Measurements from ENCODE around the gene CALU.

CALU gene

DNA sequence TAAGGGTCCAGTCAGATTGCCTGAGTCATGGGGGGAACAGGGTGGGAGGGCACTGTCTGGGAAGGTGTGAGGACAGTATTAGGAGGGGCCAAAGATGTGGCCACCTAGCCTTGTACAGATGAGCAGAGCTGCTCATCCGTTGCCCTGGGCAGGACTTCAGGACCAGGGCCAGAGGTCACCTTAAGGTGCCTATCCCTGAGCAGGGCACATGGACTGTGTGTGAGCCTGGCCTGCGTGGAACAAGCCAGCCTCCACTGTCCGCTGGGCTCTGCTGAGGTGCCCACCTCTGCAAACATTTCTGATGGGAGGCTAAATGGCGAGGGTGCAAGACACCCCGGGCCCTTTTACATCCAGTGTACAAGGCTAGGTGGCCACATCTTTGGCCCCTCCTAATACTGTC is 39.8 kb downstream of the CALU start:
- H3K9ac ChIP-seq (ENCODE audit: low read length in 5 of 5), result no peak overlapping the region
- H3K9me3 ChIP-seq (ENCODE audit: control insufficient read depth in 5 of 5, low read length in 5 of 5), result peaks cover 0 to 7% (median 3%) of the 10 kb centered on the region in 5 donors
- H3K36me3 ChIP-seq (ENCODE audit: control insufficient read depth in 5 of 5, insufficient read depth in 5 of 5, low read length in 5 of 5), result peaks cover 0 to 8% (median 6%) of the 10 kb centered on the region in 5 donors
- no peaks in the 10 kb centered on the region for H3K27me3 ChIP-seq (ENCODE audit: control insufficient read depth in 5 of 5, insufficient read depth in 4 of 5, low read length in 5 of 5)
- H3K27ac ChIP-seq (ENCODE audit: low read depth, low read length), result no peak overlapping the region
- H3K4me3 ChIP-seq (ENCODE audit: low read depth in 1 of 5, low read length in 5 of 5), result no peak overlapping the region
- H3K4me1 ChIP-seq (ENCODE audit: control insufficient read depth in 5 of 5, insufficient read depth in 5 of 5, low read length in 5 of 5), result peaks cover 0 to 18% (median 11%) of the 10 kb centered on the region in 5 donors

GRCh38 chr7:128781126-128781525 is 42.0 kb downstream of the CALU start:
- H3K4me1 ChIP-seq (ENCODE audit: control insufficient read depth in 5 of 5, insufficient read depth in 5 of 5, low read length in 5 of 5), result peaks cover 0 to 11% (median 4%) of the 10 kb centered on the region in 5 donors
- no peak overlapping the region for H3K27ac ChIP-seq (ENCODE audit: low read depth, low read length)
- no peaks in the 10 kb centered on the region for H3K27me3 ChIP-seq (ENCODE audit: control insufficient read depth in 5 of 5, insufficient read depth in 4 of 5, low read length in 5 of 5)
- no peaks in the 10 kb centered on the region for H3K36me3 ChIP-seq (ENCODE audit: control insufficient read depth in 5 of 5, insufficient read depth in 5 of 5, low read length in 5 of 5)
- H3K4me3 ChIP-seq (ENCODE audit: low read depth in 1 of 5, low read length in 5 of 5), result no peak overlapping the region
- peaks cover 0 to 7% (median 3%) of the 10 kb centered on the region in 5 donors for H3K9me3 ChIP-seq (ENCODE audit: control insufficient read depth in 5 of 5, low read length in 5 of 5)
- H3K9ac ChIP-seq (ENCODE audit: low read length in 5 of 5), result no peak overlapping the region

DNA sequence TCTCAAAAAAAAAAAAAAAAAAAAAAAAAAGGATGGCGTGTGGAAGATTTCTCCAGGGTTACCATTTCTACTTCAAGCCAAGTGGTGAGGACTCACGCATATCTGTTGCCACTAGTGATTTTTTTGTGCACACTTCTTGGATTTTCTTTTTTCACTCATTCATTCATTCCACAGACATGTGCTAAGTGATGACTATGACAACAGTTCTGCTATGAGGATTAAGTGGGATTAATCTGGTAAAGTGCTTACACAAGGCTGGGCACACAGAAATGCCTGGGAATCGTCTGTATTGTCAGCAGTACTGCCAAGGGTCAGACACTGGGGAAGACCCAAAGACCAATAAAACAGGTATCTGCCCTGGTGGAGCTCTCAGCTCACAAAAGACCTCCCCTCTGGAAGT is 42.7 kb downstream of the CALU start:
- Histone ChIP-seq H3K27ac (ENCODE audit: low read depth, low read length) (no peak overlapping the region), H3K36me3 (ENCODE audit: control insufficient read depth in 5 of 5, insufficient read depth in 5 of 5, low read length in 5 of 5) (no peaks in the 10 kb centered on the region), H3K4me1 (ENCODE audit: control insufficient read depth in 5 of 5, insufficient read depth in 5 of 5, low read length in 5 of 5) (peaks cover 0 to 11% (median 4%) of the 10 kb centered on the region in 5 donors), H3K9me3 (ENCODE audit: control insufficient read depth in 5 of 5, low read length in 5 of 5) (peaks cover 0 to 7% (median 3%) of the 10 kb centered on the region in 5 donors), H3K27me3 (ENCODE audit: control insufficient read depth in 5 of 5, insufficient read depth in 4 of 5, low read length in 5 of 5) (no peaks in the 10 kb centered on the region), H3K9ac (ENCODE audit: low read length in 5 of 5) (no peak overlapping the region), H3K4me3 (ENCODE audit: low read depth in 1 of 5, low read length in 5 of 5) (no peak overlapping the region)

- H3K27me3 ChIP-seq (ENCODE audit: control insufficient read depth in 5 of 5, insufficient read depth in 4 of 5, low read length in 5 of 5), result no peaks in the 10 kb centered on the region
- H3K27ac ChIP-seq (ENCODE audit: low read depth, low read length), result no peak overlapping the region
- H3K4me3 ChIP-seq (ENCODE audit: low read depth in 1 of 5, low read length in 5 of 5), result no peak overlapping the region
- no peak overlapping the region for H3K9ac ChIP-seq (ENCODE audit: low read length in 5 of 5)
- H3K36me3 ChIP-seq (ENCODE audit: control insufficient read depth in 5 of 5, insufficient read depth in 5 of 5, low read length in 5 of 5), result no peaks in the 10 kb centered on the region
- H3K9me3 ChIP-seq (ENCODE audit: control insufficient read depth in 5 of 5, low read length in 5 of 5), result no peaks in the 10 kb centered on the region
- H3K4me1 ChIP-seq (ENCODE audit: control insufficient read depth in 5 of 5, insufficient read depth in 5 of 5, low read length in 5 of 5), result peaks cover 0 to 11% (median 4%) of the 10 kb centered on the region in 5 donors
These were observed 44.1 kb downstream of the CALU start for GRCh38 chr7:128783143-128783861.

GRCh38 chr7:128785738-128786137 is 46.6 kb downstream of the CALU start:
- Histone ChIP-seq H3K9ac (ENCODE audit: low read length in 5 of 5) (no peak overlapping the region), H3K4me1 (ENCODE audit: control insufficient read depth in 5 of 5, insufficient read depth in 5 of 5, low read length in 5 of 5) (peaks cover 0 to 16% (median 10%) of the 10 kb centered on the region in 5 donors)

DNA sequence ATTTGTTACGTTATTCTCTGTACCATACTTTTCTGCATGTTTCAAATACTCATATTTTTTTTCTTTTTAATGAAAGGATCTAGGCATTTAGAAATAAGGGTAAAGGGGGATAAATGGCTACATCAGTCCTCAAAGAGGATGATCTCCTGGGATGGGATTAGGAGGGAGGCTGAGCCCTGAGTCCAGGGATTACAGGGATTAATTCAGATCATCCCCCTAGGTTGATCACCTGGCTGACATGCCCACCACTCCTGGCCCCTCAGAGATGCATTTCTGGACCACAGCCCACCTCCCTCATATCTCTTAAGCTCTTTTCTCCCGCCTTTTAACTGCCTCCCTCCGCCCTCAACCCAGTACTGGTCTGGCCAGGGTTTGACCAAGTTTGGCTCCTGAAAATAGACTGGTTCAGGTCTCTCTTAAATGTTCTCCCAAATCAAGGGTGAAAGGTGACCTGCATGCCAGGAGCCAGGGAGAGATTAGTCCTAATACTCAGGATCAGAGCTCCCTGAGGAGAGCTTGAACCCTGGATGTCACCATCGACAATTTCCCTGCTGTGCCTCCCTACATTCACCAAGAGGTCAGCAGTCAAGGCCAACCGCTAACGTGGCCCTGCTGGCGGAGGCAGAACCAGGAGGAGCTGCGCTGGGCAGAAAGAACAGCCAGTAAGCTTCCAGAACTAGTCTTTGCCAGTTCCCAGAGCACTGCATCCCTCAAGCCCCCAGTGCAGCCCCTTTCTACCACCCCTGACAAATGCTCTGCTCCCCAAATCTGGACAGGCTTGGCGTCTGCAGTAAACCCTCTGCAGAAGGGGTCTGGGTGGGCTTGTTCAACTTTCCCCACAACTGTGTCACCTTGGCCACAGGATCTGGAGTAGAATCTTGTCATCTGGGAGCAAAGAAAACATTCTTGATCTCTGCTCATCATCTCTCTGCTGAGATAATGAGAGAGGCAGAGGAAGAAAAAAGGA is 49.6 kb downstream of the CALU start:
- Histone ChIP-seq H3K4me3 (ENCODE audit: low read depth in 1 of 5, low read length in 5 of 5) (no peak overlapping the region), H3K36me3 (ENCODE audit: control insufficient read depth in 5 of 5, insufficient read depth in 5 of 5, low read length in 5 of 5) (no peaks in the 10 kb centered on the region), H3K27me3 (ENCODE audit: control insufficient read depth in 5 of 5, insufficient read depth in 4 of 5, low read length in 5 of 5) (peaks cover 0 to 3% (median 0%) of the 10 kb centered on the region in 5 donors), H3K9me3 (ENCODE audit: control insufficient read depth in 5 of 5, low read length in 5 of 5) (no peaks in the 10 kb centered on the region), H3K27ac (ENCODE audit: low read depth, low read length) (no peak overlapping the region), H3K9ac (ENCODE audit: low read length in 5 of 5) (no peak overlapping the region), H3K4me1 (ENCODE audit: control insufficient read depth in 5 of 5, insufficient read depth in 5 of 5, low read length in 5 of 5) (peaks cover 0 to 24% (median 21%) of the 10 kb centered on the region in 5 donors)

More at GRCh38 chr7:128785738-128786137, 46.6 kb downstream of the CALU start:
- no peak overlapping the region for H3K27ac ChIP-seq (ENCODE audit: low read depth, low read length)
- H3K27me3 ChIP-seq (ENCODE audit: control insufficient read depth in 5 of 5, insufficient read depth in 4 of 5, low read length in 5 of 5), result no peaks in the 10 kb centered on the region
- H3K4me3 ChIP-seq (ENCODE audit: low read depth in 1 of 5, low read length in 5 of 5), result no peak overlapping the region
- no peaks in the 10 kb centered on the region for H3K36me3 ChIP-seq (ENCODE audit: control insufficient read depth in 5 of 5, insufficient read depth in 5 of 5, low read length in 5 of 5)
- no peaks in the 10 kb centered on the region for H3K9me3 ChIP-seq (ENCODE audit: control insufficient read depth in 5 of 5, low read length in 5 of 5)

- Histone ChIP-seq H3K27me3 (ENCODE audit: control insufficient read depth in 5 of 5, insufficient read depth in 4 of 5, low read length in 5 of 5) (peaks cover 0 to 8% (median 0%) of the 10 kb centered on the region in 5 donors), H3K36me3 (ENCODE audit: control insufficient read depth in 5 of 5, insufficient read depth in 5 of 5, low read length in 5 of 5) (no peaks in the 10 kb centered on the region), H3K9ac (ENCODE audit: low read length in 5 of 5) (peak overlapping the region in 4 of 5 donors; percentile 36 to 64 (median 47)), H3K27ac (ENCODE audit: low read depth, low read length) (no peak overlapping the region), H3K9me3 (ENCODE audit: control insufficient read depth in 5 of 5, low read length in 5 of 5) (no peaks in the 10 kb centered on the region), H3K4me1 (ENCODE audit: control insufficient read depth in 5 of 5, insufficient read depth in 5 of 5, low read length in 5 of 5) (peaks cover 0 to 24% (median 21%) of the 10 kb centered on the region in 5 donors), H3K4me3 (ENCODE audit: low read depth in 1 of 5, low read length in 5 of 5) (peak overlapping the region in 4 of 5 donors; percentile 68 to 85 (median 78))
These were observed 51.3 kb downstream of the CALU start for GRCh38 chr7:128790315-128791041.

DNA sequence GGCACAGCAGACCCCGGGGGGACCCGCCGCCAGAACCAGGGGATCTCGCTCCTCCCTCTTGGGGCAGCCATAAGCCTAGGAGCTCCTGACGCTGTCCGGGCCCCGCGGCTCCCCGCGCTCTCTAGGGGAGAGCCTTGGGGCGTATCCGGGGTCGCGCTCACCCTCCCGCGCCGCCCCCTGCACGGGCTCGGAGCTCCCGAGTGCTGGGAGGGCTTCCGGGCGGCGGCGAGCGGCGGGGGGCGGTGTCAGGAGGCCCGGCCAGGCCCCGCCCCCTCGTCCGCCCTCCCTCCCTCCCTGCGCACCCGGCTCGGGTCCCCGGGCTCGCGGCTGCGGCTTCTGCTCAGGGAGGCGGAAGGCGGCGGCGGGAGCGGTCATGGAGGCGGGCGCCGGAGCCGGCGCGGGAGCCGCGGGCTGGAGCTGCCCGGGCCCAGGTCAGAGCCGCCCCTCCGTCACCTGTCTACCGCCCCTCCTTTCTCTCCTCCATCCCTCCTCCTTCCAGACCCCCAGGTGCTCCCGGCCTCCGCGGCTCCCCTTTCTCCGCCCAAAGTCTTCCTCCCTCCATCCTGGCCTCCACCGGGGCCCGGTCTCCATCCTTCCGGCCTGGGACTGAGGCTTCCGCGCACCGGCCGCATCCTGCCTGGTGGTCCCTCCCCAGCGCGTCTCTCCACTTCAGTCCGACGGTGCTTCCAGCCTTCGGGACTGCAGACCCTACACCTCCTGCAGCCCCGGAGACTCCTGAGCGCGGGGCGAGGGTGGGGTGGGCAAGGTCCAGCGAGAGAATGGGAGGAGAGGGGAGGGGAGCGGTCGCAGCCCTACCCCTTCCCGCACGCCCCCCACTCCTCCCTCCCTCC is 52.2 kb downstream of the CALU start, which contains the start of gene CCDC136:
Gene CCDC136 (plus strand): TSS at position 848 of the 851 bp plus-strand sequence. CDS start 444 bp downstream, outside the sequence.
- Histone ChIP-seq H3K27ac (ENCODE audit: low read depth, low read length) (no peak within 1 kb of the TSS), H3K9ac (ENCODE audit: low read length in 5 of 5) (peak within 1 kb of the TSS in 4 of 5 donors; percentile 36 to 68 (median 64)), H3K9me3 (ENCODE audit: control insufficient read depth in 5 of 5, low read length in 5 of 5) (no peaks in the 10 kb centered on the region), H3K4me1 (ENCODE audit: control insufficient read depth in 5 of 5, insufficient read depth in 5 of 5, low read length in 5 of 5) (peaks cover 0 to 24% (median 21%) of the 10 kb centered on the region in 5 donors), H3K27me3 (ENCODE audit: control insufficient read depth in 5 of 5, insufficient read depth in 4 of 5, low read length in 5 of 5) (peaks cover 0 to 8% (median 0%) of the 10 kb centered on the region in 5 donors), H3K36me3 (ENCODE audit: control insufficient read depth in 5 of 5, insufficient read depth in 5 of 5, low read length in 5 of 5) (no peaks in the 10 kb centered on the region), H3K4me3 (ENCODE audit: low read depth in 1 of 5, low read length in 5 of 5) (peak within 1 kb of the TSS; percentile 31 to 85 (median 73))

DNA sequence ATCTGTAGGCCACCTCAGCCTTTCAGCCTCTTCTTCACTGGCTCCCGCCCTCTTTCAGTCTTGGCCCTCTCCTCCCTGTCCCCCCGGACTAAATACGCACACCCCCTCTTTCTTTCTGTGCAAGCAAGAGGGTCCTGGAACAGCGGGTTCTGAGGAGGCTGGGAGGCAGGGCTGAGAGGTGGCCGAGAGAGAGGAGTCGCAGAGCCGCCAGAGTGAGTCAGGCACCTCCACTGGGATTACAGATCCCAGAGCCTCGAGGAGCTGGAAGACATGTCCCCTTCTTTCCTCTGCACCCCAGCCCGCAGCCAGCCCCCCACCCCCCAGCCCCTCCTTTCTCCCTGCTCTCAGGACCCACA is 52.8 kb downstream of the CALU start:
- Histone ChIP-seq H3K4me3 (ENCODE audit: low read depth in 1 of 5, low read length in 5 of 5) (peak overlapping the region; percentile 31 to 85 (median 73)), H3K27ac (ENCODE audit: low read depth, low read length) (no peak overlapping the region), H3K4me1 (ENCODE audit: control insufficient read depth in 5 of 5, insufficient read depth in 5 of 5, low read length in 5 of 5) (peaks cover 0 to 24% (median 21%) of the 10 kb centered on the region in 5 donors), H3K9me3 (ENCODE audit: control insufficient read depth in 5 of 5, low read length in 5 of 5) (no peaks in the 10 kb centered on the region), H3K9ac (ENCODE audit: low read length in 5 of 5) (no peak overlapping the region), H3K36me3 (ENCODE audit: control insufficient read depth in 5 of 5, insufficient read depth in 5 of 5, low read length in 5 of 5) (no peaks in the 10 kb centered on the region), H3K27me3 (ENCODE audit: control insufficient read depth in 5 of 5, insufficient read depth in 4 of 5, low read length in 5 of 5) (peaks cover 0 to 8% (median 0%) of the 10 kb centered on the region in 5 donors)

All from subcutaneous abdominal adipose tissue (tissue), 5 donors.